AG09309 (cell line): ENCODE measurements around the gene CBX3.
"Not testable (repeated sequence)": the region's sequence is repeated elsewhere in the genome, so short reads cannot be mapped to it uniquely, and the experiment has no call there.

Experiments
- DNase-seq: peaks from one replicate; pipeline ENCODE4 v3.0.0-alpha.2; 2010; ENCODE audit warnings: low read depth
- H3K4me3 ChIP-seq: 2 replicates; pipeline ENCODE4 v1.5.1; 2011; ENCODE audit warnings: mild to moderate bottlenecking, low read depth, low read length, moderate library complexity; ENCODE audit not compliant: control insufficient read depth
- CTCF ChIP-seq: IDR thresholded peaks from 2 replicates; pipeline ENCODE4 v1.5.1; 2011; ENCODE audit warnings: mild to moderate bottlenecking, low read depth, low read length, inconsistent platforms; ENCODE audit not compliant: insufficient read depth, control insufficient read depth; ENCODE audit errors: missing control alignments

Gene CBX3

DNA sequence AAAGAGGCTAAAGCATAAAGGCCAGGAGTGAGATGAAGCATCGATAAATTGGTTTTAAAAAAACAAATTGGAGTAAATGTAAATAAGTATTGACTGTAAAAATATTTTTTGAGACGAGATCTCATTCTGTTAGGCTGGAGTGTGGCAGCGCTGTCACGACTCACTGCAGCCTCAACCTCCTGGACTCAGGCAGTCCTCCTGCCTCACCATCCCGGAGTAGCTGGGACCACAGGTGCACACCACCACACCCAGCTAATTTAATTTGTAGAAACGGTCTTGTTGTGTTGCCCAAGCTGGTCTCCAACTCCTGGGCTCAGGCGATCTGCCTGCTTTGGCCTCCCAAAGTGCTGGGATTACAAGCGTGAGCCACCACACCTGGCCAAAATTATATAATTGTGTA, 18.8 kb upstream of the CBX3 start:
- H3K4me3 ChIP-seq = no peak overlapping the region
- TF ChIP-seq CTCF = no peak
- DNase-seq = no peak

DNA sequence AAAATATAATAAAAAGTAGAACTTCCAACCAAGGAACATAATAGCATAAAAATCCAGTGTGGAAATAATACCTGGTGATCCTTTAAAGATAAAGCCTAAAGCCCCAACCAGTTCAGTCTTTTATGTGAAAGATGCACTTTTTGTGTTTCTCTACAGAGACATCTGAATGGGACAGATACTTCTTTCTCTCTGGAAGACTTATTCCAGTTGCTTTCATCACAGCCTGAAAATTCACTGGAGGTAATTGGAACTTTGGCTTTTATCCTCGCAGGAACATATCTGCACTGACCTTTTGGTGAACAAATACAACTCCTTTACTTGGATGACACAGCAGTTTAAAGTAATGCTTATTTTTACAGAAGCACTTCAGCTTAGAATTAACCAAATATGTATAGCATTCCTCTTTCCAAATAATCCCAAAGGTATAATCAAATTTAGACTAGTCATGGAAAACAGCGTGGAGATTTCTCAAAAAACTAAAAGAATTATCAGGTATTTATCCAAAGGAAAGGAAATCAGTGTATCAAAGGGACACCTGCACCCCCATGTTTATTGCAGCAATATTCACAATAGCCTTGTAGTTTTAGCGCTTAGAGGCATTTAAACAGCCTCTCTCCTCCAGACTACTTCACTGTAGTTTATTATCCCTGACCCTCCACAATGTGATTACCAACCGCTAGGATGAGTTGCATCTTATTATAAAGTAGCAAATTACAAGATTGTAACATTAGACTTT, 17.8 kb upstream of the CBX3 start:
- H3K4me3 ChIP-seq = no peak overlapping the region
- no peak for TF ChIP-seq CTCF
- DNase-seq = no peak

- not testable (repeated sequence) for DNase-seq
Observed at GRCh38 chr7:26184281-26185101, 17.1 kb upstream of the CBX3 start.

DNA sequence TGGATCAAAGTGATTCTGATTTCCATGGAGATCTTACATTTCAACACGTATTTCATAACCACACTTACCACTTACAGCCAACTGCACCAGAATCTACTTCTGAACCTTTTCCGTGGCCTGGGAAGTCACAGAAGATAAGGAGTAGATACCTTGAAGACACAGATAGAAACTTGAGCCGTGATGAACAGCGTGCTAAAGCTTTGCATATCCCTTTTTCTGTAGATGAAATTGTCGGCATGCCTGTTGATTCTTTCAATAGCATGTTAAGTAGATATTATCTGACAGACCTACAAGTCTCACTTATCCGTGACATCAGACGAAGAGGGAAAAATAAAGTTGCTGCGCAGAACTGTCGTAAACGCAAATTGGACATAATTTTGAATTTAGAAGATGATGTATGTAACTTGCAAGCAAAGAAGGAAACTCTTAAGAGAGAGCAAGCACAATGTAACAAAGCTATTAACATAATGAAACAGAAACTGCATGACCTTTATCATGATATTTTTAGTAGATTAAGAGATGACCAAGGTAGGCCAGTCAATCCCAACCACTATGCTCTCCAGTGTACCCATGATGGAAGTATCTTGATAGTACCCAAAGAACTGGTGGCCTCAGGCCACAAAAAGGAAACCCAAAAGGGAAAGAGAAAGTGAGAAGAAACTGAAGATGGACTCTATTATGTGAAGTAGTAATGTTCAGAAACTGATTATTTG, 16.3 kb upstream of the CBX3 start:
- no peak for TF ChIP-seq CTCF
- no peak for DNase-seq
- H3K4me3 ChIP-seq = no peak overlapping the region

More at GRCh38 chr7:26184281-26185101, 17.1 kb upstream of the CBX3 start:
- H3K4me3 ChIP-seq = not testable (repeated sequence)

DNA sequence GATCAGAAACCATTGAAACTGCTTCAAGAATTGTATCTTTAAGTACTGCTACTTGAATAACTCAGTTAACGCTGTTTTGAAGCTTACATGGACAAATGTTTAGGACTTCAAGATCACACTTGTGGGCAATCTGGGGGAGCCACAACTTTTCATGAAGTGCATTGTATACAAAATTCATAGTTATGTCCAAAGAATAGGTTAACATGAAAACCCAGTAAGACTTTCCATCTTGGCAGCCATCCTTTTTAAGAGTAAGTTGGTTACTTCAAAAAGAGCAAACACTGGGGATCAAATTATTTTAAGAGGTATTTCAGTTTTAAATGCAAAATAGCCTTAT, 15.7 kb upstream of the CBX3 start:
- TF ChIP-seq CTCF = no peak
- no peak for DNase-seq
- H3K4me3 ChIP-seq = no peak overlapping the region

DNA sequence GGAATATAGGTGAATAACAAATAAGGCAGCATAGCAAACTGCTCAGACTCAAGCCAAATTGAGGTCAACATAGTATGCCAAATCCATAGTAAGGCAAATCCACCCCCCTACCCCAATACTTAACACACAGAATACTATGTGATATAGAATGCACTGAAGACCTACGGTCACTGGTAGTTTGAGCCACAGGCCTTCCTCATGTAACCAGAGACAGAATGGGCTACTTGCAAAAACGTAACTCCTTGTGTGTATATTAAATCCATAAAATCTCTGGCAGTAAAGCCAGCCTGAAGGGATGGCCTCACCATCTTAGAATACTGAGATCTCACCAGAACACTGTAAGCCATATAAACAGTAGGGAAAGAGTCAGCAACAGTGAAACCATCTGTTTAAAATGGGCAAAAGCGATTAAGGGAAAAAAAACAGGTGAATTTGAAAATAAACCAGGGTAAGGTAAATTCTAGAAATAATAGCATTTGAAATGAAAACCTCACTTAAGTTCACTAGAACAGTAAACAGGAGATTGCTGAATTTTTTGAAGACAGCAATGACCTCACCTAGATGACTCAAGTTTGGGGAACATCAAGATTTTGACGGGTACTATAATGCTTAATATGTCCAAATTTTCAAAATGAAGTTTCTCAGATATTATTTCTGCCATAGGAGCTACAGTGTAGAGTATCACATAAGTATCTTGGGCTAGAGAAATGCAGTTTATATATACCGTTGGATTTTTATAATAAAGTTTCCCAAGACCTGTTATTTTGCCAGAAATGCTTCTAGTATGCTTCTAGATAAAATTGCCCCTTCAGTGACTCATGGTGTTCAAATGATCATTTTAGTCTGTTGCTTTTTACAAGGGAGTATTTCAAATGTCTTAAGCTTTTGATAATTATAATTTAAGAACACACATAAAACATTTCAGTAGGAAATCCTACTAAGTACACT, 14.9 kb upstream of the CBX3 start:
- no peak overlapping the region for H3K4me3 ChIP-seq
- no peak for DNase-seq
- TF ChIP-seq CTCF = no peak
